GM23248 (cell line): ENCODE data around the gene KATNBL1.

Experiments used
- EZH2 ChIP-seq: fragments of 200-600 bp; sonication (generic); IDR thresholded peaks from 2 replicates; pipeline ENCODE4 v1.6.1; 2018; ENCODE audit warnings: antibody characterized with exemption, mild to moderate bottlenecking; ENCODE audit not compliant: insufficient read depth, poor library complexity, severe bottlenecking
- EZH2phosphoT487 ChIP-seq: fragments of 200-600 bp; sonication (generic); IDR thresholded peaks from 2 replicates; pipeline ENCODE4 v1.6.1; 2018; ENCODE audit warnings: antibody characterized with exemption, moderate library complexity, mild to moderate bottlenecking, low read depth; ENCODE audit not compliant: insufficient read depth

DNA sequence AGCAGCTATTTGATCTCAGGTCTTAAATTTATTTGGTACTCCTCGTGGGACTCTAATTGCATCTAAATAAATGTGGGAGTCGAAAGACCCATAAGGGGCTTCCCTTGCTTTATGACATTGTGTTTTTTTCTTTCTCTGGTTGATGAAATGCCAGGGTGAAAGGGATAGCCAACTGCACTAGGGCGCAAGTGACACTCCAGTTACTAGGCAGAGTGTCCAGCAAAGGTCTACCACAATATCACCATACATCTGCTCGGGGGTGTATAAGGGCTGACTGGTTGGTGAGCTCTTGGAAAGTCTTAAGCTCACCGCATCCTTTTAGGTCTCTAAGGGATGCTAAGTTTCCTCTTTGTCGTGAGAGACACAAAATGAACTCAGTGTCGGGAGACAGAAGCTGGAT is 54.0 kb downstream of the KATNBL1 start:
- TF ChIP-seq EZH2phosphoT487 (no peak), EZH2 (no peak)
